GM08714 (cell line): ENCODE measurements around the gene COG2.

Source experiments
- H3K4me3 ChIP-seq: fragments of 200-500 bp; sonication (Bioruptor generic); 2 replicates; pipeline ENCODE4 v1.5.1; 2014; ENCODE audit warnings: mild to moderate bottlenecking, low read length, inconsistent platforms
- ZNF274 ChIP-seq: IDR thresholded peaks from 2 replicates; pipeline ENCODE4 v1.6.1; 2012; ENCODE audit warnings: mild to moderate bottlenecking, low read depth, low read length

Gene COG2

GRCh38 chr1:230674581-230674980 is 32.3 kb downstream of the COG2 start:
- TF ChIP-seq ZNF274, result no peak

GRCh38 chr1:230677200-230677599 is 34.9 kb downstream of the COG2 start:
- H3K4me3 ChIP-seq, result no peak overlapping the region
- TF ChIP-seq ZNF274, result no peak

More at GRCh38 chr1:230674581-230674980, 32.3 kb downstream of the COG2 start:
- no peak overlapping the region for H3K4me3 ChIP-seq

GRCh38 chr1:230679192-230679591 is 36.9 kb downstream of the COG2 start:
- no peak overlapping the region for H3K4me3 ChIP-seq
- TF ChIP-seq ZNF274, result no peak

GRCh38 chr1:230679825-230680224 is 37.5 kb downstream of the COG2 start:
- no peak for TF ChIP-seq ZNF274

GRCh38 chr1:230680300-230681025 is 38.2 kb downstream of the COG2 start:
- no peak overlapping the region for H3K4me3 ChIP-seq
- no peak for TF ChIP-seq ZNF274

More at GRCh38 chr1:230679825-230680224, 37.5 kb downstream of the COG2 start:
- no peak overlapping the region for H3K4me3 ChIP-seq

- no peak overlapping the region for H3K4me3 ChIP-seq
These were observed 39.3 kb downstream of the COG2 start for GRCh38 chr1:230681599-230681998.

GRCh38 chr1:230682274-230682673 is 40.0 kb downstream of the COG2 start:
- TF ChIP-seq ZNF274, result no peak
- no peak overlapping the region for H3K4me3 ChIP-seq

More at GRCh38 chr1:230681599-230681998, 39.3 kb downstream of the COG2 start:
- TF ChIP-seq ZNF274, result no peak

GRCh38 chr1:230682882-230683610 is 40.8 kb downstream of the COG2 start:
- TF ChIP-seq ZNF274, result no peak
- H3K4me3 ChIP-seq, result no peak overlapping the region

- TF ChIP-seq ZNF274, result no peak
- H3K4me3 ChIP-seq, result no peak overlapping the region
These were observed 41.9 kb downstream of the COG2 start for GRCh38 chr1:230684146-230684545.

- no peak for TF ChIP-seq ZNF274
These were observed 42.7 kb downstream of the COG2 start for GRCh38 chr1:230684998-230685397.

GRCh38 chr1:230686747-230687146 is 44.5 kb downstream of the COG2 start:
- no peak overlapping the region for H3K4me3 ChIP-seq
- TF ChIP-seq ZNF274, result no peak

More at GRCh38 chr1:230684998-230685397, 42.7 kb downstream of the COG2 start:
- no peak overlapping the region for H3K4me3 ChIP-seq

GRCh38 chr1:230690101-230690500 is 47.8 kb downstream of the COG2 start:
- no peak for TF ChIP-seq ZNF274

GRCh38 chr1:230691615-230692014 is 49.3 kb downstream of the COG2 start:
- no peak for TF ChIP-seq ZNF274
- H3K4me3 ChIP-seq, result no peak overlapping the region

More at GRCh38 chr1:230690101-230690500, 47.8 kb downstream of the COG2 start:
- no peak overlapping the region for H3K4me3 ChIP-seq

- TF ChIP-seq ZNF274, result no peak
- H3K4me3 ChIP-seq, result no peak overlapping the region
These were observed 50.9 kb downstream of the COG2 start for GRCh38 chr1:230693221-230693620.

GRCh38 chr1:230693777-230694176 is 51.5 kb downstream of the COG2 start:
- H3K4me3 ChIP-seq, result no peak overlapping the region
- no peak for TF ChIP-seq ZNF274
